Right lung (tissue), 5 donors: ENCODE data around the gene RSPH4A. TPM values are rescaled to one million over a fixed set of nuclear protein-coding genes. Genes with fewer than 3 reads are reported as not detected.
"Not testable (repeated sequence)": the region's sequence is repeated elsewhere in the genome, so short reads cannot be mapped to it uniquely, and the experiment has no call there.

Source experiments
- DNase-seq, 2 donors: peaks; one replicate each; pipeline ENCODE4 v3.0.0-alpha.2; 2013
- polyA plus RNA-seq, 5 donors: library from polyadenylated mRNA; unstranded; fragments of 120-200 nt; gene quantifications; one replicate each; pipeline versions ENCODE4 v1.2.1 to v1.2.3, GENCODE V29; 2013; ENCODE audit warnings: inconsistent platforms in 1 of 5, low replicate concordance in 1 of 5; ENCODE audit not compliant: insufficient read length in 5 of 5, insufficient read depth in 1 of 5

RSPH4A gene
- polyA plus RNA-seq, 5 donors = 7.5 to 11.4 (median 9.2) TPM

DNA sequence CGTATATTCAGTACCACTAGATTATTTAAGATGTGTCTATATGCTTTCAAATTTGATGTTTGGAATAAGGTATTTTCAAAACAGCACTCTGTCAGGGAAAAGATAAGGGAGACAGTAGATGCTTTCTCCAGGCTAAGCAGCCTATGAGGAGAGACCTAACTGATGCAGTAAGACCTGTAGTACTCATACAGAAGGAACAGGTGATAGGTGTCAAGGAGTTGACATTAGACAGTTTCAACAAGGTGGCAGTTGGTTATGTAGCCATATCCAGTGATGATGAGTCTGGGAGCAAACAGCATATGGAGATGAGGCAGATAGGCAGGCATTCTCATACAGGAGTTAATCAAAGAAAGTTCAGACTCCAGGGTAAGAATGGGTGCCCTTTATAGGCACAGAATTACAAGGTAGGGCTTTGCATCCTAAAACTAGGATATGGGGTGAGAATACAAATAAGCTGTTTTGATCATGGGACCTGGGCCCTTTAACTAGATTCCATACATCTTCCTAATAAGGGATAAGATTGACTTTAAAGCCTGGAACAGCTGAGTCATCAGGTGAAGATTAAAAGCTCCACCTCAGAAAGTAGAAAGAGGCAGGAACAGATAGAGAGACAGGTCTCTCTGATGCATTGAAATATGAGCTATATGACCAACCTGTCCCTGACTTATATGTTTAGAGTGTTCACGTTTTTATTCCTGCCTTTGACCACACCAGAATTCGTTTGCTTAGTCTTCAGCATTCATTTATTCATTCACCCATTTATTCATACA, 7.9 kb downstream of the RSPH4A start:
- no peak for DNase-seq

GRCh38 chr6:116625872-116626271, 9.6 kb downstream of the RSPH4A start:
- DNase-seq = peak in 1 of 2 donors; percentile 24

- peak; percentile 12 to 20 for DNase-seq
Observed at GRCh38 chr6:116629563-116629981, 13.3 kb downstream of the RSPH4A start.

GRCh38 chr6:116631379-116631990, 15.2 kb downstream of the RSPH4A start:
- peak; percentile 27 to 32 for DNase-seq

- DNase-seq = no peak
Observed at GRCh38 chr6:116633685-116634084, 17.4 kb downstream of the RSPH4A start.

GRCh38 chr6:116648156-116648555, 31.9 kb downstream of the RSPH4A start:
- no peak for DNase-seq

- no peak for DNase-seq
Observed at GRCh38 chr6:116649129-116649528, 32.9 kb downstream of the RSPH4A start.

DNA sequence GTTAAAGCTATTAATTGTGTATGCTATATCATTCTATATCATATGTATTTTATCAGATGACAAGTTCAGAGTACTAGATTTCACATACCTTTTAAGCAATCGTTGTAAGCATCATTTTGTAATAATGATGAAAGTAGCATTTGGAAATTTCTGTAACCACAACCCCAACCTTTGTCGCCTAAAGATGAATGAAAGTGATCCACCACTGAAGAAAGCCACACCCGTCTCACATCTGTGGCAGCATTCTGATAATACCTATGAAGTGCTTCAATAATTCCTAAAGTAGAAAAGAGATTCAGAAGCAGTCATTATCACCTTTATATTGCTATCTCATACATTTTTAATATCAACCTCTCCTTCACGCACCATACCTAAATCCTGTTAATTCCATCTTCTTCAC, 35.6 kb downstream of the RSPH4A start:
- no peak for DNase-seq

- no peak for DNase-seq
Observed at GRCh38 chr6:116661594-116661993, 45.3 kb downstream of the RSPH4A start.

DNA sequence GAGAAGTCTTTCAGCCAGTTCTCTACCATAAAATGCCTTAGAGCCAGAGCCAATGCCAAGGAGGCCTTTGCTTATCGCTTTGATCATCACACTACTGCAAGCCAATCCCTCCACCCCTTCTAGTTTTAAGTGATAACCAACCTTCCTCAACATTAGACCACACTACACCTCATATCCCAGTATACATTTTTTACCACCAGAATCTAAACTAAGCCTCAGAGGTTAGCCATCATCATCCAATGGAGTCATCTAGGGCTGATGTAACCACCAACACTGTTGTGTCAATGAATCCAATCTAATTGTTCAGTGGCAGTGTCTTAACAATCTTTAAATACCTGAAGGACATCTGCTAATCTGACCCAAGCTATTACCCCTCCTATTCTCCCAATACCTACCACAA, 45.9 kb downstream of the RSPH4A start:
- DNase-seq = no peak

DNA sequence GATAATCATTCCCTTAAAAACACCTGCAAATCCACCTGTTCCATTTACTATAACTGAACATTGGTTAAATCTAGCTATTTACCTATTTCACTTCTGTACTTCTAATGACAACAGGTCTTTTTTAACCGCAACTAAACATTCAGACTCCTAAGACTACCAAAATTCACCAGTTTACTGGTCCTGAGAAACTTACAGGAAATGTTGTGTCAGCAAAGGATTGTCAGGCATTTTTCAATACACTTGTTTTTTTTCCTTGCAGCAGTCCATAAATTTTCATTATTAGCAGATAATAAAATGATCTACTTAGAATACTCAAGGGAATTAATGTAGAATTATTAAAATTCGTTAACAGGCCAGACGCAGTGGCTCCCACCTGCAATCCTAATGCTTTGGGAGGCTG, 47.0 kb downstream of the RSPH4A start:
- no peak for DNase-seq

GRCh38 chr6:116664169-116664568, 47.9 kb downstream of the RSPH4A start:
- DNase-seq = not testable (repeated sequence)

DNA sequence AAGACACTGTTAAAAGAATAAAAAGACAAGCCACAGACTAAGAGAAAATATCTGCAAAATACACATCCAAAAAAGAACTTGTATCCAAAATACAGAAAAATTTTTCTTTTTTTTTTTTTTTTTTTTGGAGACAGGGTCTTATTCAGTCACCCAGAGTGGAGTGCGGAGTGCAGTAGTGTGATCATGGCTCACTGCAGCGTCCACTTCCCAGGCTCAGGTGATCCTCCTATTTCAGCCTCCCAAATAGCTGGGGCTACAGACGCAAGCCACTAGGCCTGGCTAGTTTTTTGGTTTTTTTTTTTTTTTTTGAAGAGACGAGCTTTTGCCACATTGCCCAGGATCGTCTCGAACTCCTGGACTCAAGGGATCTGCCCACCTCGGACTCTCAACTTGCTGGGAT, 49.2 kb downstream of the RSPH4A start:
- no peak for DNase-seq

DNA sequence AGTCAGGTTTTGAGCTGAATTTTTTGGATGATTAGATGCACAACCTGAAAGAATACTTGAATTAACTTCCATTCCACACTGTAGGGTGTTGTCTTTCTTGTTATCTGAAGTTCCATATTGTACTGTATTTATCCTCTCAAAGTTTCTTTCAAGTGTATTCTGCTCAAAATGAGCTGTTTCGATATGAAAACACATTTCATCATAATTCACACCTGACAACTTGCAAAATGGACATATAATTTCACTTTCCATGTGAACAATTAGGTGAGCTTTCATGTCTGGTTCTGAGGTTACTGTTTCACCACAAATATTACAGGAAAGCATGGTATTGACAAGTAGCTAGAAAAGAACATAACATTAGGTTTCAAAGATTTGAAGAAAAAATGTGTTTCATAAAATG, 50.6 kb downstream of the RSPH4A start:
- DNase-seq = no peak

DNA sequence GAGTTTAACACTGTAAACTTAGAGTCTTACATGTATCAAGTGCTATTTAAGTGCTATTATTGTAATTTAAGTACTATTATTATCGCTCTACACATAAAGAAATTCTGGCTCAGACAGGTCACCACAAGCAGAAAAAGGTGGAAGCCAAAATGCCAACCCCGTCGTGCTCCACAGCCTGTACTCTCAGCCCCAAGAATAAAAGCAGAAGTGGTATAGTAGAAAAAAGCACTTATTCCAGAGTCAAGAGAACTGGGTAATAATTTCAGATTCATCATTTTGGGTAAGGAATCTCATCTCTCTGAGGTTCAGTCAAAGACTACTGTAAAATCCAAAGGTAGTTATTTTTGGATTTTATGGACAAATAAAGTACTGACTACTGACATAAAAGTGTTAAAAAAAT, 51.3 kb downstream of the RSPH4A start:
- DNase-seq = no peak

GRCh38 chr6:116672306-116672705, 56.0 kb downstream of the RSPH4A start:
- no peak for DNase-seq

- DNase-seq = no peak
Observed at GRCh38 chr6:116676021-116676420, 59.7 kb downstream of the RSPH4A start.

DNA sequence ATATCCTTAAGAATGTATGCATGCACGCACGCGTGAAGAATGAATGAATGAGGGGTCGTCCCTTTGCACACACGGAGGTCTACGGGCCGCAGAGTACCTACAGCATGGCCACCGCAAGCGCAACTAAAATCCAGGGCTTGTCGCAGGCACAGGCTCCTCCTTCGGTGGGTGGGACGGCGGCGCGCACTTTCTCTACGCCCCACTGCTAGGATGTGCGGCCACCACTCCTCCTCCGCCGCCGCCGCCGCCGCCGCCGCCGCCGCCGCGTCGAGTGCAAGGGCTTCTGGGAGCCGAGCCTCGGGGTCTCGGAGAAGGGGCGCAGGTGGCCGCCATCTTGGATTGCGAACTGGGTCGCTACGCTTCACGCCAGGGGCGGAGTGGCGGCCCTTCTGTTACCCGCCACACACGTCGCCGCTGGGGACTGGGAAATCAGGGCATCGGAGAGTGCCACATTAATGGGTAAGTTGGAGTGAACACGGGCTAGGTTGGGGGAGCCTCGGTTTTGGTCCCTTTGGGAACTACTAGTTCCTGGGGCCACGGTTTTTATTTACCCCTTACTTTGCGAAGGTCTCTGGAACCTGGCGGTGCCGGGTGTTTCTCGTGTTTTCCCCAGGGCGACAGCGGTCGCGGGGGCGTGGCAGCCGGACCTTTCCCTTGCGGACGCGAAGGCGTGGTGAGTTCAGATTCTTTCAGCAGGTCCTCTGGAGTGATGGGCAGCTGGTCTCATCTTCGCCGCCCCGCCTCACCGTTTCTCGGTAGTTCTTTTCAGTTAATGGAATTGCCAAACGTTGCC, 64.8 kb downstream of the RSPH4A start, which contains the start of gene KPNA5:
Gene KPNA5, plus strand, starts transcription at position 332 of the 793 bp plus-strand sequence. Its CDS starts 124 bp downstream, at position 456.
- peak; percentile 85 to 86 for DNase-seq

DNA sequence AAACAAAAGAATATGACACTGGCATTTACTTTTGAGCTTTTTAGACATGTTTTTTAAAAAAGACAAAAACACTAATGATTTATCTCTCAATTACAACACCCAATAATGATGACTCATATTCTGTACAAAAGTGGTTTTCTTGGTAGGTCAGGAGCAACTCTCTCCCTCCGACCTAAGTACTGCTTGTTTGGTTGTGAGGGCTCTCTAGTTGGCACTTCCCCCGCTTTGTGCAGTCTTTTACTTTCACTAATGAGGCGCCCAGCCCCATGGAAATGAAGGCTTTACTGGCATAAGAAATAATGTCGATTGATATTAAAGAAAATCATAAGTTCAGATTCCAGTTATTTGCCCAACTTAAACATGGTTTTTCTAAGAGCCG, 66.0 kb downstream of the RSPH4A start:
- DNase-seq = peak; percentile 18 to 24
